CD14-positive monocyte (primary cell): ENCODE data around the gene LHX8. TPM values are rescaled to one million over a fixed set of nuclear protein-coding genes. Genes with fewer than 3 reads are reported as not detected.

ENCODE experiments used
- DNase-seq, 3 donors: peaks; one replicate each; pipeline ENCODE4 v3.0.0-alpha.2; 2011 to 2022
- H2AFZ ChIP-seq: 2 replicates; pipeline ENCODE4 v1.6.0; 2012; ENCODE audit warnings: mild to moderate bottlenecking, low read depth, low read length, inconsistent platforms; ENCODE audit not compliant: insufficient read depth, poor library complexity, severe bottlenecking
- H3K27ac ChIP-seq, 2 donors: 1 replicate in 1 of 2; 2 replicates in 1 of 2; pipeline ENCODE4 v1.5.1; 2012 to 2013; ENCODE audit warnings: low read length in 2 of 2, control low read depth in 1 of 2, inconsistent platforms in 1 of 2, low read depth in 1 of 2, mild to moderate bottlenecking in 1 of 2
- H3K27me3 ChIP-seq, 2 donors: one replicate each; pipeline versions ENCODE4 v1.6.0 to v1.6.1; 2011 to 2013; ENCODE audit warnings: low read length in 2 of 2; ENCODE audit not compliant: control insufficient read depth in 2 of 2, insufficient read depth in 2 of 2
- H3K36me3 ChIP-seq, 2 donors: replicated peaks in 1 of 2; 1 replicate in 1 of 2; 2 replicates in 1 of 2; pipeline versions ENCODE4 v1.5.1 to v1.6.1; 2012 to 2013; ENCODE audit warnings: low read length in 2 of 2, control low read depth in 1 of 2, inconsistent platforms in 1 of 2, mild to moderate bottlenecking in 1 of 2; ENCODE audit not compliant: insufficient read depth in 2 of 2, control insufficient read depth in 1 of 2
- H3K4me1 ChIP-seq, 2 donors: 1 replicate in 1 of 2; 2 replicates in 1 of 2; pipeline versions ENCODE4 v1.5.1 to v1.6.1; 2012 to 2013; ENCODE audit warnings: low read length in 2 of 2, control low read depth in 1 of 2, inconsistent platforms in 1 of 2, mild to moderate bottlenecking in 1 of 2, moderate library complexity in 1 of 2; ENCODE audit not compliant: insufficient read depth in 2 of 2, control insufficient read depth in 1 of 2
- H3K4me2 ChIP-seq: replicated peaks from 2 replicates; pipeline ENCODE3; 2012; ENCODE audit warnings: low read length, moderate library complexity, mild to moderate bottlenecking; ENCODE audit not compliant: poor library complexity, severe bottlenecking; ENCODE audit errors: extremely low read depth
- H3K4me3 ChIP-seq, 3 experiments: fragments of 200-600 bp in 1 of 3; sonication (generic) in 1 of 3; replicated peaks in 1 of 3; 1 replicate in 2 of 3; 2 replicates in 1 of 3; pipeline ENCODE4 v1.5.1; 2011 to 2013; ENCODE audit warnings: low read length in 3 of 3, mild to moderate bottlenecking in 3 of 3, control low read depth in 2 of 3, low read depth in 2 of 3, inconsistent platforms in 1 of 3, moderate library complexity in 1 of 3
- H3K79me2 ChIP-seq: 2 replicates; pipeline ENCODE4 v1.6.0; 2012; ENCODE audit warnings: mild to moderate bottlenecking, control low read depth, inconsistent platforms, low read length, moderate library complexity; ENCODE audit not compliant: insufficient read depth
- H3K9ac ChIP-seq: 2 replicates; pipeline ENCODE4 v1.6.0; 2017; ENCODE audit warnings: low read length, mild to moderate bottlenecking; ENCODE audit not compliant: insufficient read depth, poor library complexity, severe bottlenecking
- H3K9me3 ChIP-seq, 2 donors: replicated peaks in 1 of 2; 1 replicate in 1 of 2; 2 replicates in 1 of 2; pipeline versions ENCODE4 v1.5.1 to v1.6.1; 2012 to 2013; ENCODE audit warnings: low read length in 2 of 2, control low read depth in 1 of 2; ENCODE audit not compliant: control insufficient read depth in 1 of 2, insufficient read depth in 1 of 2
- H4K20me1 ChIP-seq: 2 replicates; pipeline ENCODE4 v1.6.0; 2012; ENCODE audit warnings: mild to moderate bottlenecking, low read length, control low read depth, moderate library complexity; ENCODE audit not compliant: insufficient read depth
- H3K27ac Mint-ChIP-seq, 7 donors: one replicate each; pipeline ENCODE4 v1.8.0; 2020; ENCODE audit warnings: mild to moderate bottlenecking in 7 of 7, mixed read lengths in 7 of 7, moderate library complexity in 6 of 7, inconsistent platforms in 2 of 7
- H3K27me3 Mint-ChIP-seq, 3 donors: one replicate each; pipeline ENCODE4 v1.8.0; 2021 to 2022; ENCODE audit warnings: low read depth in 3 of 3, mild to moderate bottlenecking in 3 of 3, mixed read lengths in 3 of 3, moderate library complexity in 3 of 3, inconsistent platforms in 1 of 3
- H3K36me3 Mint-ChIP-seq, 2 donors: one replicate each; pipeline ENCODE4 v1.8.0; 2020; ENCODE audit warnings: mixed read lengths in 2 of 2, inconsistent platforms in 1 of 2, mild to moderate bottlenecking in 1 of 2
- H3K4me1 Mint-ChIP-seq: one replicate; pipeline ENCODE4 v1.8.0; 2020; ENCODE audit warnings: mild to moderate bottlenecking, mixed read lengths
- H3K4me3 Mint-ChIP-seq, 2 donors: one replicate each; pipeline ENCODE4 v1.8.0; 2020; ENCODE audit warnings: mild to moderate bottlenecking in 2 of 2, mixed read lengths in 2 of 2, moderate library complexity in 1 of 2
- H3K9me3 Mint-ChIP-seq, 7 donors: one replicate each; pipeline ENCODE4 v1.8.0; 2020 to 2022; ENCODE audit warnings: mixed read lengths in 7 of 7, mild to moderate bottlenecking in 6 of 7, moderate library complexity in 6 of 7, inconsistent platforms in 2 of 7
- WGBS: methylation state at CpG from one replicate; pipeline ENCODE4 v1.1.5; 2013; ENCODE audit warnings: missing lambda C conversion rate; ENCODE audit not compliant: insufficient coverage; 5-methylcytosine and 5-hydroxymethylcytosine counted together
- intact Hi-C, 2 donors: fragments of 100-400 bp; cut with micrococcal nuclease; formaldehyde crosslinking; loops; one replicate each; pipeline versions ENCODE4 v1.15.0 to v1.15.1; 2023
- polyA plus RNA-seq, 3 donors: library from polyadenylated mRNA; depleted of rRNA in 1 of 3; unstranded in 2 of 3; stranded (reverse) in 1 of 3; fragments of 300-500 nt in 2 of 3; fragments of >200 nt in 1 of 3; fragmentation: Illumina TruSeq in 2 of 3; gene quantifications; 1 replicate in 2 of 3; 2 replicates in 1 of 3; pipeline ENCODE4 v1.2.3, GENCODE V29; 2012 to 2021
- TF ChIP-seq, protein P1 (sequence below): fragments of 200-600 bp; IDR thresholded peaks from one replicate; pipeline ENCODE4 v1.8.0; 2022; ENCODE audit warnings: antibody characterized with exemption, mild to moderate bottlenecking

Gene LHX8
- polyA plus RNA-seq, 3 donors: not detected

DNA sequence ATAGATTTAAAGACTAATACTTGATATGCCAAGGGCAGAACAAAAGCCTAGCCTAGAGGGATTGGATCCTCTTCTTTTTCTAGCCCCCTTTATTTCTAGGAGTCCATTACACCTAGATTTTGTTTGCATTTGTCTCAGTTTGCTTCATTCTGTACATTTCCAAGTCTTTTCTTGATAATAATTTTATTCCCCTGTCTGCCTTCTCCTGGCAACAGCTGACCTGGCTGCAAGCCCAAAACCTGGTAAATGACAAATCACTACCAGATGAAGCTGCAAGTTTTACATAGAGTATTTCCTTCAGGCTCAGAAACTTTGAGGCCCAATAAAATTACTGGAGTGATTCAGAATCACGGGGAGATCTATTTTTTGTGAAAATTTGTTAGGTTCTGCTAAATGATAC is 36.5 kb upstream of the LHX8 start:
- no peak overlapping the region for H3K9ac ChIP-seq
- H3K36me3 ChIP-seq: no peaks in the 10 kb centered on the region
- Mint-ChIP-seq H3K27ac (no peak overlapping the region), H3K36me3 (no peaks in the 10 kb centered on the region), H3K4me3 (no peak overlapping the region), H3K27me3 (peaks cover 0 to 2% (median 1%) of the 10 kb centered on the region in 3 donors), H3K4me1 (no peaks in the 10 kb centered on the region), H3K9me3 (peaks cover 0 to 5% (median 0%) of the 10 kb centered on the region in 7 donors)
- no peaks in the 10 kb centered on the region for H3K27me3 ChIP-seq
- no peak for DNase-seq
- no peaks in the 10 kb centered on the region for H3K9me3 ChIP-seq
- no peak overlapping the region for H3K4me3 ChIP-seq
- no peaks in the 10 kb centered on the region for H4K20me1 ChIP-seq
- no peaks in the 10 kb centered on the region for H3K79me2 ChIP-seq
- no peak overlapping the region for H2AFZ ChIP-seq
- H3K4me1 ChIP-seq: no peaks in the 10 kb centered on the region
- H3K4me2 ChIP-seq: no peak overlapping the region
- H3K27ac ChIP-seq: no peak overlapping the region
- intact Hi-C loops: no loop called here
- no CpG with 5 or more reads among the region's 1 CpG for WGBS
- TF ChIP-seq, protein P1, sequence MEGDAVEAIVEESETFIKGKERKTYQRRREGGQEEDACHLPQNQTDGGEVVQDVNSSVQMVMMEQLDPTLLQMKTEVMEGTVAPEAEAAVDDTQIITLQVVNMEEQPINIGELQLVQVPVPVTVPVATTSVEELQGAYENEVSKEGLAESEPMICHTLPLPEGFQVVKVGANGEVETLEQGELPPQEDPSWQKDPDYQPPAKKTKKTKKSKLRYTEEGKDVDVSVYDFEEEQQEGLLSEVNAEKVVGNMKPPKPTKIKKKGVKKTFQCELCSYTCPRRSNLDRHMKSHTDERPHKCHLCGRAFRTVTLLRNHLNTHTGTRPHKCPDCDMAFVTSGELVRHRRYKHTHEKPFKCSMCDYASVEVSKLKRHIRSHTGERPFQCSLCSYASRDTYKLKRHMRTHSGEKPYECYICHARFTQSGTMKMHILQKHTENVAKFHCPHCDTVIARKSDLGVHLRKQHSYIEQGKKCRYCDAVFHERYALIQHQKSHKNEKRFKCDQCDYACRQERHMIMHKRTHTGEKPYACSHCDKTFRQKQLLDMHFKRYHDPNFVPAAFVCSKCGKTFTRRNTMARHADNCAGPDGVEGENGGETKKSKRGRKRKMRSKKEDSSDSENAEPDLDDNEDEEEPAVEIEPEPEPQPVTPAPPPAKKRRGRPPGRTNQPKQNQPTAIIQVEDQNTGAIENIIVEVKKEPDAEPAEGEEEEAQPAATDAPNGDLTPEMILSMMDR: no peak

DNA sequence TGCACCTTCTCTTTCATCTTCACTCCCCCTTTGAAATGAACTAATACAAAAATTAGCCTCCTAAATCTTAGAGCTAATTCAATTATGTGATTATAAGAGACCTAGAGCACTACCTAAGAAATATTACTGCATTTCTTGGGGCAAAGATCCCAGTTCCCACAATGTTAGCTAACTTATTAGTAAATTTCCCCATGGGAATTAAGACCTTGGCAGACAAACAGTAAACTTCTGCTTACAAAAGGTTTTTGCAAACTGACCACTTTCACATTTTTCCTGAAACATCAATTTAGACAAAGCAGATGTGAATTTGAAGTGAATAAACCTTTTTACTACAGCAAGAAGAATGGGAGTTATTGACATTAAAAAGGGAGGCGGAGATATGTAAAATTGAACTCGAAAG is 34.6 kb upstream of the LHX8 start:
- DNase-seq: no peak
- Histone ChIP-seq H3K4me2 (no peak overlapping the region), H3K4me1 (no peaks in the 10 kb centered on the region), H3K36me3 (no peaks in the 10 kb centered on the region), H3K27ac (no peak overlapping the region), H3K27me3 (no peaks in the 10 kb centered on the region), H2AFZ (no peak overlapping the region), H3K4me3 (no peak overlapping the region), H4K20me1 (no peaks in the 10 kb centered on the region), H3K79me2 (no peaks in the 10 kb centered on the region), H3K9ac (no peak overlapping the region), H3K9me3 (no peaks in the 10 kb centered on the region)
- intact Hi-C loops: no loop called here
- TF ChIP-seq, protein P1: no peak
- Mint-ChIP-seq H3K27ac (no peak overlapping the region), H3K4me1 (no peaks in the 10 kb centered on the region), H3K9me3 (peaks cover 0 to 5% (median 0%) of the 10 kb centered on the region in 7 donors), H3K4me3 (no peak overlapping the region), H3K36me3 (no peaks in the 10 kb centered on the region), H3K27me3 (peaks cover 0 to 1% (median 0%) of the 10 kb centered on the region in 3 donors)
- no CpG with 5 or more reads among the region's 2 CpGs for WGBS
